ENCODE data around the gene ENOX1. TPM values are rescaled to one million over a fixed set of nuclear protein-coding genes. Genes with fewer than 3 reads are reported as not detected.

Gene ENOX1
- total RNA-seq, 6 experiments from 2014 or later: 0.50 to 3.2 (median 0.64) TPM

DNA sequence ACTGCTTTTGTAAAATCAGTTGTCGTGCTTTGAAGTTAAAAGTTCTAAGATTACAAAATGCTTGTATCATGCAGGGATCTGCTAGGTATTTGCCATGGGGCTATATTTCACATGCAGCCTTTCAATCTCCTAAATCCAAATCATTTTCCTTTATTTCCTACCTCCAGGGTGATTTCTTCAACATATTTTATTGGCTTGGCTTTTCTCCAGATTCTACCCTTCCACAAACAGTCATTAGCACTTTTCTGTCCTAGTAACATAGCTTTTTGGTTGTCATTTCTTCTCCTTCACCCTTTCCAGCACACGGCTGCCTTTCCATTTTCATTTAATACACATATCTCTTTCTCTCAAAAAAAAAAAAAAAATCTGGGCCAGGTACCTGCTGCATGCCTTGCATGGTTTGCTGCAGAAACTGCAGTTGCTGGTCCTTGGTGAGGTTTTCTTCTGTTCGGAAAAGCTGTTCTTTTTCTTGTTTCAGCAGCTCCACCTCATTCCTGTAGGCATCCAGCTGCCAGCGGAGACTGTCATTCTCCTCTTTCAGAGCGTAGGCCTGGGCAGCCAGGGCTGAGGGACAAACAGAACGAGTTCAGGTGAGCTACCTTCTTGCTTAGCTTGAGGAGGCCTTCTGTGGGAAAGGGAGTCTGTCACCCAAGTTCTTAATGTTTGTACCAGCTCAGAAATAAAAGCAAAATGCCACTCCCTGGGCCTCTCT is 488.6 kb downstream of the ENOX1 start:
- TF ChIP-seq, protein P1, sequence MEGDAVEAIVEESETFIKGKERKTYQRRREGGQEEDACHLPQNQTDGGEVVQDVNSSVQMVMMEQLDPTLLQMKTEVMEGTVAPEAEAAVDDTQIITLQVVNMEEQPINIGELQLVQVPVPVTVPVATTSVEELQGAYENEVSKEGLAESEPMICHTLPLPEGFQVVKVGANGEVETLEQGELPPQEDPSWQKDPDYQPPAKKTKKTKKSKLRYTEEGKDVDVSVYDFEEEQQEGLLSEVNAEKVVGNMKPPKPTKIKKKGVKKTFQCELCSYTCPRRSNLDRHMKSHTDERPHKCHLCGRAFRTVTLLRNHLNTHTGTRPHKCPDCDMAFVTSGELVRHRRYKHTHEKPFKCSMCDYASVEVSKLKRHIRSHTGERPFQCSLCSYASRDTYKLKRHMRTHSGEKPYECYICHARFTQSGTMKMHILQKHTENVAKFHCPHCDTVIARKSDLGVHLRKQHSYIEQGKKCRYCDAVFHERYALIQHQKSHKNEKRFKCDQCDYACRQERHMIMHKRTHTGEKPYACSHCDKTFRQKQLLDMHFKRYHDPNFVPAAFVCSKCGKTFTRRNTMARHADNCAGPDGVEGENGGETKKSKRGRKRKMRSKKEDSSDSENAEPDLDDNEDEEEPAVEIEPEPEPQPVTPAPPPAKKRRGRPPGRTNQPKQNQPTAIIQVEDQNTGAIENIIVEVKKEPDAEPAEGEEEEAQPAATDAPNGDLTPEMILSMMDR (IDR thresholded peaks at IDR 0.05): no peak
- no peak overlapping the region for H3K4me3 Mint-ChIP-seq
- H3K27ac Mint-ChIP-seq: no peak overlapping the region
- no peaks in the 10 kb centered on the region; the same call in 1 of the 2 replicates for H3K27me3 Mint-ChIP-seq (ENCODE audit: insufficient read depth)
- no peak for DNase-seq
- no peaks in the 10 kb centered on the region for H3K9me3 Mint-ChIP-seq
- no peaks in the 10 kb centered on the region for H3K36me3 Mint-ChIP-seq (ENCODE audit: low read depth)
- H3K4me1 Mint-ChIP-seq (ENCODE audit: low read depth): peaks cover 26% of the 10 kb centered on the region

DNA sequence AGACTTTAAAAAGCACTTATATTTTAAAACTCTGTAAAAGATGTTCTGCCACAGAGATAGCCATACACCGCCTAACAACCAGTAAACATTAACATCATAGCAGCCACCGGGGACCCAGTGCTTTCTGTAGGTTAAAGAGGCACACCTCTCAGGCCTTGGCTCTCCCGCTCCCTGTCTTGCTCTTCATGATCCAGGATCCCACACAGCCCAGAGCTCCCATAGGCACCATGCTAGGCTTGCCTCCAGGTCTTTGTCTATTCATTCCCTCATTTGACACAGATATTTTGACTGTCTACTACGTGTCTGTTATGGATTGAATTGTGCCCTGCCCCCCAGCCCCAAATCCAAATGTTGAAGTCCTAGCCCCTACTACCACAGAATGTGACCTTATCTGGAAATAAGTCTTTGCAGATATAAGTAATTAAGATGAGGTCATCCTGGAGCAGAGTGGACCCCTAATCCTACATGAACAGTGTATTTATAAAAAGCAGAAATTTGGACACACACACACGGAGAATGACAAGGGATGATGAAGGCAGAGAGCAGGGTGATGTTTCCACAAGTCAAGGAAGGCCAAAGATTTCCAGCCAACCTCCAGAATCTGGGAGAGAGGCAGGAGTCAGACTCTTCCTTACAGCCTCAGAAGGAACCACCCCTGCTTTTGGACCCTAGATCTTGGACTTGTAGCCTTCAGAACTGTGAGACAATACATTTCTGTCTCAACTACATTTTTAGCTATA is 490.8 kb downstream of the ENOX1 start:
- Mint-ChIP-seq H3K4me1 (ENCODE audit: low read depth) (peaks cover 9% of the 10 kb centered on the region), H3K27me3 (ENCODE audit: insufficient read depth) (no peaks in the 10 kb centered on the region; the same call in 1 of the 2 replicates), H3K9me3 (no peaks in the 10 kb centered on the region), H3K4me3 (no peak overlapping the region), H3K36me3 (ENCODE audit: low read depth) (no peaks in the 10 kb centered on the region), H3K27ac (no peak overlapping the region)
- TF ChIP-seq, protein P1 (IDR thresholded peaks at IDR 0.05): no peak
- DNase-seq: no peak

- DNase-seq: no peak
- Mint-ChIP-seq H3K36me3 (ENCODE audit: low read depth) (no peaks in the 10 kb centered on the region), H3K27me3 (ENCODE audit: insufficient read depth) (no peaks in the 10 kb centered on the region; the same call in 1 of the 2 replicates), H3K4me1 (ENCODE audit: low read depth) (peaks cover 5% of the 10 kb centered on the region), H3K4me3 (no peak overlapping the region), H3K27ac (no peak overlapping the region), H3K9me3 (no peaks in the 10 kb centered on the region)
- TF ChIP-seq, protein P1 (IDR thresholded peaks at IDR 0.05): no peak
Observed at GRCh38 chr13:43295321-43295720, 491.5 kb downstream of the ENOX1 start.

DNA sequence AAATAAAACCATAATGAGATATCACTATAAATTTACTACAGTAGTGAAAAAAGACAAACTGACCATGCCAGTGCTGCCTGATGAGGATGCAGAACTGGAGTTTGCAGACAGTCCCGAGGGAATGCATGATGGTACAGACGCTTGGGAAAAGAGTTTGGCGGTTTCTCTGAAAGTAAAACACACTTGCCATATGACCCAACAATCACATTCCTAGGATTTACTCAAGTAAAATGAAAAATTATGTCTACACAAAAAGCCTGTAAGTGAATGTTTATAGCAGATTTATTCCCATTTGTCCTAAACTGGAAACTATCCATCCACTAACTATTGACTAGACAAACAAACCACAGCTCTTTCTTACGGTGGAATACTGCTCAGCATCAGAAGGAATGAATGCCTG is 492.4 kb downstream of the ENOX1 start:
- H3K27me3 Mint-ChIP-seq (ENCODE audit: insufficient read depth): no peaks in the 10 kb centered on the region; the same call in 1 of the 2 replicates
- DNase-seq: no peak
- peaks cover 11% of the 10 kb centered on the region for H3K4me1 Mint-ChIP-seq (ENCODE audit: low read depth)
- no peak overlapping the region for H3K27ac Mint-ChIP-seq
- TF ChIP-seq, protein P1 (IDR thresholded peaks at IDR 0.05): no peak
- no peaks in the 10 kb centered on the region for H3K9me3 Mint-ChIP-seq
- no peaks in the 10 kb centered on the region for H3K36me3 Mint-ChIP-seq (ENCODE audit: low read depth)
- no peak overlapping the region for H3K4me3 Mint-ChIP-seq

DNA sequence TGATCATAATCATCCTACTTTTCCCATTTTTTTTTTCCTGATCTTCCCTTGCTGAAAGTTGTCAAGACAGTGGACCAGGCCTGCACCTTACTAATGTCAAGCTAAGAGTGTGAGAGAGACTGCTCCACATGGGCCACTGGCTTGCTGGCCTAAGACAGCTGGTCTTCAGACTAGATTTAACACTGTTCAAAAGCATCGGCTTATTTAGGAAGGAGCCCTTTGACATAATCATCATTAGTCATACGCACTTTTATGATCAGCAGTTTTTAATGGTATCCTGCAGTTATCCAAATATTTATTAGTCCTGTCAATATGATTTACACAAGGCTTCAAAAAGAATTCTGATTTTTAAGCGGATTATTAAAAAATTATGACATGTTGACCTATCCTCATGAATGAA is 492.8 kb downstream of the ENOX1 start:
- Mint-ChIP-seq H3K9me3 (no peaks in the 10 kb centered on the region), H3K27ac (no peak overlapping the region), H3K4me3 (no peak overlapping the region), H3K27me3 (ENCODE audit: insufficient read depth) (no peaks in the 10 kb centered on the region; the same call in 1 of the 2 replicates), H3K36me3 (ENCODE audit: low read depth) (no peaks in the 10 kb centered on the region), H3K4me1 (ENCODE audit: low read depth) (peaks cover 15% of the 10 kb centered on the region)
- no peak for DNase-seq
- TF ChIP-seq, protein P1 (IDR thresholded peaks at IDR 0.05): no peak
